PC-9 (cell line): ENCODE results near the gene TEX55. TPM values are rescaled to one million over a fixed set of nuclear protein-coding genes. Genes with fewer than 3 reads are reported as not detected.
"Not testable (repeated sequence)": the region's sequence is repeated elsewhere in the genome, so short reads cannot be mapped to it uniquely, and the experiment has no call there.

Source experiments
- BruUV-seq: library from RNA; stranded (reverse); fragments of 400-500 nt; replicated peaks from 2 replicates; lab custom pipeline; 2021; lab: Mats Ljungman, UMichigan
- CTCF ChIA-PET: fragments of 300-600 bp; sonication (Branson Sonifier 250); formaldehyde crosslinking; loops from one replicate; lab custom pipeline; 2022; ENCODE audit warnings: antibody characterized with exemption; lab: Charles Lee
- POLR2A ChIA-PET: fragments of 300-600 bp; sonication (Branson Sonifier 250); formaldehyde crosslinking; loops from one replicate; lab custom pipeline; 2022; ENCODE audit warnings: antibody characterized with exemption; ENCODE audit not compliant: unreplicated experiment; lab: Charles Lee
- DNase-seq, 2 experiments: peaks; one replicate each; pipeline versions ENCODE4 v3.0.0 to v3.0.0-alpha.2; 2015 to 2022; ENCODE audit warnings: mixed read lengths in 1 of 2
- H2AFZ ChIP-seq: fragments of 200-600 bp; sonication (generic); 2 replicates; pipeline ENCODE4 v1.8.1; 2017; ENCODE audit warnings: antibody characterized with exemption
- H3F3A ChIP-seq: fragments of 200-600 bp; sonication (generic); 2 replicates; pipeline ENCODE4 v1.8.1; 2017; ENCODE audit warnings: antibody characterized with exemption, mild to moderate bottlenecking, low read depth; ENCODE audit not compliant: insufficient read depth
- H3K27ac ChIP-seq: fragments of 200-600 bp; sonication (generic); 2 replicates; pipeline ENCODE4 v1.6.1; 2016; ENCODE audit warnings: mixed run types
- H3K27me3 ChIP-seq: fragments of 200-600 bp; sonication (generic); 2 replicates; pipeline ENCODE4 v1.6.1; 2016; ENCODE audit warnings: low read depth, mixed run types; ENCODE audit not compliant: insufficient read depth
- H3K36me3 ChIP-seq: fragments of 200-600 bp; sonication (generic); 2 replicates; pipeline ENCODE4 v1.6.1; 2016; ENCODE audit warnings: low read depth, mixed run types
- H3K4me1 ChIP-seq: fragments of 200-600 bp; sonication (generic); replicated peaks from 2 replicates; pipeline ENCODE4 v1.6.1; 2016; ENCODE audit warnings: mixed run types; ENCODE audit not compliant: insufficient read depth
- H3K4me2 ChIP-seq: fragments of 200-600 bp; sonication (generic); 2 replicates; pipeline ENCODE4 v1.6.1; 2017; ENCODE audit warnings: mixed run types
- H3K4me3 ChIP-seq: fragments of 200-600 bp; sonication (generic); 2 replicates; pipeline ENCODE4 v1.6.1; 2016; ENCODE audit warnings: mixed run types
- H3K79me2 ChIP-seq: fragments of 200-600 bp; sonication (generic); 2 replicates; pipeline ENCODE4 v1.6.1; 2017; ENCODE audit warnings: low read depth, mixed run types
- H3K9me2 ChIP-seq: fragments of 200-600 bp; sonication (generic); 2 replicates; pipeline ENCODE4 v1.8.1; 2017; ENCODE audit warnings: mild to moderate bottlenecking; ENCODE audit not compliant: insufficient read depth
- H3K9me3 ChIP-seq: fragments of 200-600 bp; sonication (generic); 2 replicates; pipeline ENCODE4 v1.8.1; 2016; ENCODE audit warnings: low read depth; ENCODE audit not compliant: insufficient read depth
- H4K20me1 ChIP-seq: fragments of 200-600 bp; sonication (generic); 2 replicates; pipeline ENCODE4 v1.8.1; 2017; ENCODE audit not compliant: insufficient read depth
- EZH2 ChIP-seq: fragments of 200-600 bp; sonication (generic); IDR thresholded peaks from 2 replicates; pipeline ENCODE4 v1.8.0; 2017; ENCODE audit warnings: antibody characterized with exemption, low read depth
- intact Hi-C: fragments of 100-400 bp; cut with micrococcal nuclease; formaldehyde crosslinking; loops from one replicate; pipeline ENCODE4 v1.10.0; 2022; ENCODE audit not compliant: unreplicated experiment
- total RNA-seq: library from RNA; stranded (reverse); gene quantifications from 2 replicates; pipeline ENCODE4 v1.2.3, GENCODE V29; 2021
- TF ChIP-seq, protein P1 (sequence below): fragments of 200-600 bp; sonication (generic); conservative IDR thresholded peaks from 2 replicates; pipeline ENCODE4 v1.6.1; 2017; ENCODE audit warnings: mixed run types, antibody characterized with exemption, mild to moderate bottlenecking, moderate library complexity

TEX55 gene
- total RNA-seq, 1 experiment from 2014 or later = not detected

DNA sequence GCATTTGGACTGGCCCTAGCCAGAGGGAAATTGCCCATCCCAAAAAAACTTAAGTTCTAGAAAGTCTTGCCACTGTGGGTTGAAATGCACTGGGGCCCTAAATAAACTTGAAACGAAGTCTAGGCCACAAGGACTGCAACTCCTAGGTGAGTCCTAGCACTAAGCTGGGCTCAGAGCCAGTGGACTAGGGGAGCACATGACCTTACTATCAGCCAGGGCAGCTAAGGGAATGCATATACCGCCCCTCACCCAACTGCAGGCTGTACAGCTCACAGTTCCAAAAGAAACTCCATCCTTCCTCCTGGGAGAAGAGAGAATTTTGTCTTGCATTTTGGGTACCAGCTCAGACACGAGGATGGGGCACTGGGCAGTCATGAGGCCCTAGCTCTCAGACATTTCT is 23.6 kb upstream of the TEX55 start:
- Histone ChIP-seq H3K4me1 (no peaks in the 10 kb centered on the region), H3K27ac (no peak overlapping the region), H3K4me2 (no peak overlapping the region), H3K9me3 (no peaks in the 10 kb centered on the region), H3K9me2 (no peaks in the 10 kb centered on the region), H3K27me3 (no peaks in the 10 kb centered on the region), H2AFZ (no peak overlapping the region), H4K20me1 (no peaks in the 10 kb centered on the region), H3K79me2 (no peaks in the 10 kb centered on the region), H3K4me3 (no peak overlapping the region), H3K36me3 (no peaks in the 10 kb centered on the region), H3F3A (no peaks in the 10 kb centered on the region)
- ChIA-PET CTCF (no interaction called here), POLR2A (no interaction called here)
- TF ChIP-seq, protein P1, sequence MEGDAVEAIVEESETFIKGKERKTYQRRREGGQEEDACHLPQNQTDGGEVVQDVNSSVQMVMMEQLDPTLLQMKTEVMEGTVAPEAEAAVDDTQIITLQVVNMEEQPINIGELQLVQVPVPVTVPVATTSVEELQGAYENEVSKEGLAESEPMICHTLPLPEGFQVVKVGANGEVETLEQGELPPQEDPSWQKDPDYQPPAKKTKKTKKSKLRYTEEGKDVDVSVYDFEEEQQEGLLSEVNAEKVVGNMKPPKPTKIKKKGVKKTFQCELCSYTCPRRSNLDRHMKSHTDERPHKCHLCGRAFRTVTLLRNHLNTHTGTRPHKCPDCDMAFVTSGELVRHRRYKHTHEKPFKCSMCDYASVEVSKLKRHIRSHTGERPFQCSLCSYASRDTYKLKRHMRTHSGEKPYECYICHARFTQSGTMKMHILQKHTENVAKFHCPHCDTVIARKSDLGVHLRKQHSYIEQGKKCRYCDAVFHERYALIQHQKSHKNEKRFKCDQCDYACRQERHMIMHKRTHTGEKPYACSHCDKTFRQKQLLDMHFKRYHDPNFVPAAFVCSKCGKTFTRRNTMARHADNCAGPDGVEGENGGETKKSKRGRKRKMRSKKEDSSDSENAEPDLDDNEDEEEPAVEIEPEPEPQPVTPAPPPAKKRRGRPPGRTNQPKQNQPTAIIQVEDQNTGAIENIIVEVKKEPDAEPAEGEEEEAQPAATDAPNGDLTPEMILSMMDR = no peak
- TF ChIP-seq EZH2 = no peak
- DNase-seq = no peak
- intact Hi-C loops = no loop called here
- no TSS peak for BruUV-seq

DNA sequence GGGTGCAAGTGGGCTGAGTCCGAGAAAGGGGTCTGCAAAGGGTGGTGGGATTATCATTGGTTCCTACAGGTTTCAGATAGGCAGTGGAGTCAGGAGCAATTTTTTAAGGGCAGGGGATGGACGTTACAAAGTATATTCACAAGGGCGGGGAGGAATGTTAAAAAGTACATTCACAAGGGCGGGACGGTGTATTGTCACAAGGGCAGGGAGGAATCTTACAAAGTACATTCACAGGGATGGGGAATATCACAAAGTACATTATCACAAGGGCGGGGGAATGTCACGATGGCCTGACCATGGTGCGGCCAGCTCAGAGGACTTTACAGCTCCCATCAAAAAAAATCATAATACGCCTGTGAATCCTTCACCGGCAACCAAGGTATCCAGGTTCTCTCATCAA is 20.6 kb upstream of the TEX55 start:
- Histone ChIP-seq H3K27ac (no peak overlapping the region), H3K79me2 (no peaks in the 10 kb centered on the region), H3K9me2 (no peaks in the 10 kb centered on the region; the same call in 1 of the 2 replicates), H3K36me3 (no peaks in the 10 kb centered on the region), H3K4me2 (no peak overlapping the region), H3K4me3 (no peak overlapping the region), H3K9me3 (no peaks in the 10 kb centered on the region), H3K27me3 (no peaks in the 10 kb centered on the region), H2AFZ (no peak overlapping the region), H3F3A (no peaks in the 10 kb centered on the region), H4K20me1 (no peaks in the 10 kb centered on the region), H3K4me1 (no peaks in the 10 kb centered on the region)
- no TSS peak for BruUV-seq
- ChIA-PET POLR2A (no interaction called here), CTCF (no interaction called here)
- no peak for DNase-seq
- TF ChIP-seq, protein P1 = no peak
- TF ChIP-seq EZH2 = no peak
- intact Hi-C loops = no loop called here

DNA sequence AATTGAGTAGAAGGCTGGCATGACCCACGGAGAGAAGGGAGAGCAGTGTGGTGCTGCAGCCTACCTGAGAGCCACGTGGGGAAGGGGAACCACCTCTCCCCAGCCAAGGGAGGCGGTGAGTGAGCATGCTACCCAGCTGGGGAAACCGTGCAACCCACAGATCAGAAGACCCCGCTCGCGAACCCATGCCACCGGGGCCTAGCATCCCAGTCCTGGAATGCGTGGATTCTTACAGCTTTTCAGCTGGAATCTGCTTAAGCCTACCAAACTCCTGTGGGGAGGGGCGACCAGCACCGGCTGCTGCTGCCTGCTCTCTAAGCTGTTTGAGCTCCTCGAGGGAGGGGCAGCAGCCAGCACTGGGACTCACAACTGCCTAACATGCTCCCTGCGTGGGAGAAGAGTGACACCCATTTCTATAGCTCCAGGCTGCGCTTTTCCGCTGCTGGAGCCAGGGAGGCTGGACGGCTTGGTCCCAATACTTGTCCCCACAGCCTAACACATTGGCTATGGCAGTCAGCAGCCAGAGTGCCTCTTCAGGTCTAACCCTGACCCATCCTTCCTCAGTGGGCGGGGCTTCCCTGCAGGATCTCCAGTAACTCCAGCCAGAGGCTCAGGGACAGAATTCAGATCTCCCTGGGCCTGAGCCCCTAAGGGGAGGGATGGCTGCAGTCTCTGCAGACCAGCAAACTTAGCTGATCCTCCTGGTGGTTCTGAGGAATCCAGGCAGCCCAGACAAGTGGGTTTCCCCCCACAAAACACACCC is 20.0 kb upstream of the TEX55 start:
- Histone ChIP-seq H3K36me3 (no peaks in the 10 kb centered on the region), H3K9me2 (no peaks in the 10 kb centered on the region; the same call in 1 of the 2 replicates), H3K4me2 (no peak overlapping the region), H3K9me3 (no peaks in the 10 kb centered on the region), H3K27me3 (no peaks in the 10 kb centered on the region), H4K20me1 (no peaks in the 10 kb centered on the region), H3K79me2 (no peaks in the 10 kb centered on the region), H3K4me1 (no peaks in the 10 kb centered on the region), H3F3A (no peaks in the 10 kb centered on the region), H2AFZ (no peak overlapping the region), H3K27ac (no peak overlapping the region), H3K4me3 (no peak overlapping the region)
- ChIA-PET CTCF (no interaction called here), POLR2A (no interaction called here)
- BruUV-seq = no TSS peak
- no peak for DNase-seq
- intact Hi-C loops = no loop called here
- TF ChIP-seq, protein P1 = no peak
- TF ChIP-seq EZH2 = no peak

DNA sequence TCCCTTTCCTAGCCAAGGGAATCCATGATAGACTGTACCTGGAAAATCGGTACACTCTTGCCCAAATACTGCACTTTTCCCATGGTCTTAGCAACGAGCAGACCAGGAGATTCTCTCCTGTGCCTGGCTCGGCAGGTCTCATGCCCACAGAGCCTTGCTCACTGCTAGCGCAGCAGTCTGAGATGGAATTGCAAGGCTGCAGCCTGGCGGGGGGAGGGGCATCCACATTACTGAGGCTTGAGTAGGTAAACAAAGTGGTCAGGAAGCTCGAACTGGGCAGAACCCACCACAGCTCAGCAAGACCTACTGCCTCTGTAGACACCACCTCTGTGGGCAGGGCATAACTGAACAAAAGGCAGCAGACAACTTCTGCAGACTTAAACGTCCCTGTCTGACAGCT is 15.7 kb upstream of the TEX55 start:
- H3K4me2 ChIP-seq, H3K4me1 ChIP-seq, H4K20me1 ChIP-seq, DNase-seq, CTCF ChIA-PET, H3K36me3 ChIP-seq, H3K9me3 ChIP-seq, H3K27ac ChIP-seq, BruUV-seq, H3K27me3 ChIP-seq, H3F3A ChIP-seq, H3K4me3 ChIP-seq, H2AFZ ChIP-seq, H3K79me2 ChIP-seq, POLR2A ChIA-PET, H3K9me2 ChIP-seq, intact Hi-C loops: not testable (repeated sequence)

DNA sequence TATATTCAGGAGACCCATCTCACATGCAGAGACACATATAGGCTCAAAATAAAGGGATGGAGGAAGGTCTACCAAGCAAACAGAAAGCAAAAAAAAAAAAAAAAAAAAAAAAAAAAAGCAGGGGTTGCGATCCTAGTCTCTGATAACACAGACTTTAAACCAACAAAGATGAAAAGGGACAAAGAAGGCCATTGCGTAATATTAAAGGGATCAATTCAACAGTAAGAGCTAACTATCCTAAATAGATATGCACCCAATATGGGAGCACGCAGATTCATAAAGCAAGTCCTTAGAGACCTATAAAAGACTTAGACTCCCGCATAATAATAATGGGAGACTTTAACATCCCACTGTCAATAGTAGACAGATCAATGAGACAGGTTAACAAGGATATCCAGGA is 13.7 kb upstream of the TEX55 start:
- H4K20me1 ChIP-seq, H3K79me2 ChIP-seq, DNase-seq, H3K4me2 ChIP-seq, H3K9me2 ChIP-seq, CTCF ChIA-PET, H3K4me3 ChIP-seq, H3K27ac ChIP-seq, H3K4me1 ChIP-seq, H3K36me3 ChIP-seq, H2AFZ ChIP-seq, H3K27me3 ChIP-seq, H3K9me3 ChIP-seq, BruUV-seq, POLR2A ChIA-PET, H3F3A ChIP-seq, intact Hi-C loops: not testable (repeated sequence)
